Globus pallidus (tissue), 1 donor: ENCODE results near the gene AP1B1.

ENCODE experiments used
- DNase-seq: peaks from one replicate; pipeline ENCODE4 v3.0.0-alpha.2; 2015; ENCODE audit warnings: low spot score

AP1B1 gene

DNA sequence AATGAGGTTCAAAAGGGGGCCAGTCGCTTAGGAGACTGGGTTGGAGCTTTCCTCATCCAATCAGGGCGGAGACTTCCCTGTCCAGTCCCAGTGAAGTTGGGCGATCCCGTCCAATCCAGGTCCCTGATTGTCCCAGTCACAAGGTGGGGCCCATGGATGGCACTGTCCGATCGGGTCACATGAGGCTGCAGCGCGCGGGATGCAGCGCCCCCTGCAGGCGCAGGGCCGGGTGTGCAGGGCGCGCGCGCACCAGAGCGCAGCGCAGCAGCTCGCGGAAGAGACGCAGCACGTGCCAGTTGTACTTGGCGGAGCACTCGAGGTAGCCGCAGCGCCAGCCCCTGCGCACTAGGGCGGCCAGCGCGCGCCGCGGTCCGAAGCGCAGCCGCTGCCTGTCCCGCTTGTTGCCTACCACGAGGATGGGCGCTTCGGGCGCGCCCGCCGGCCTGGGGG, 75.2 kb downstream of the AP1B1 start:
- peak; percentile 38 for DNase-seq

- no peak for DNase-seq
These were observed 75.9 kb downstream of the AP1B1 start for GRCh38 chr22:29312218-29313125.

GRCh38 chr22:29311464-29312217, 76.7 kb downstream of the AP1B1 start:
- DNase-seq, result no peak

- DNase-seq, result peak; percentile 93
These were observed 77.5 kb downstream of the AP1B1 start for GRCh38 chr22:29310863-29311339.

- DNase-seq, result no peak
These were observed 78.1 kb downstream of the AP1B1 start for GRCh38 chr22:29310065-29310862.

GRCh38 chr22:29309332-29310064, 78.9 kb downstream of the AP1B1 start:
- DNase-seq, result no peak

DNA sequence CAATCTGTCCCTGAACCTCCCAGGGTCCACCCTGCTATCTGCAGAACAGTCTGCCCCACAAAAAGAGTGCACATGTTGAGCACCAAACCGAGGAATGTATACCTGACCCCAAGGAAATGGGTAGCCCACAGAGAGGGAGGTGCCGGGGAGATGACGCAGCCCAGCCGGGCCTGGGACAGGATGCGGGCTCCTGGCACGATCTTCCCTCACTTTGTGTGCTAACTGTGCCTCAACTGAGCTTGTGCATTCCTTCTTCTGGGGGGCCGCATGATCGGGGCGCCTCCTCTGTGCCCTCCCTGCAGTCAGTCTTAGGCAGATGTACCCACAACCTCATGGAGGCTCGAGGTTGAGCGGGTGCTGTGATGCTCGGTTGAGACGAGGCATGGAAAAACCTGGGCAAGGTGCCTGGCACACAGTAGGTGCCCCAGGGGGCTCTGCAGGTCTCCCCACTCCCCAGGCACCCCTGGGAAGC, 79.5 kb downstream of the AP1B1 start:
- no peak for DNase-seq

DNA sequence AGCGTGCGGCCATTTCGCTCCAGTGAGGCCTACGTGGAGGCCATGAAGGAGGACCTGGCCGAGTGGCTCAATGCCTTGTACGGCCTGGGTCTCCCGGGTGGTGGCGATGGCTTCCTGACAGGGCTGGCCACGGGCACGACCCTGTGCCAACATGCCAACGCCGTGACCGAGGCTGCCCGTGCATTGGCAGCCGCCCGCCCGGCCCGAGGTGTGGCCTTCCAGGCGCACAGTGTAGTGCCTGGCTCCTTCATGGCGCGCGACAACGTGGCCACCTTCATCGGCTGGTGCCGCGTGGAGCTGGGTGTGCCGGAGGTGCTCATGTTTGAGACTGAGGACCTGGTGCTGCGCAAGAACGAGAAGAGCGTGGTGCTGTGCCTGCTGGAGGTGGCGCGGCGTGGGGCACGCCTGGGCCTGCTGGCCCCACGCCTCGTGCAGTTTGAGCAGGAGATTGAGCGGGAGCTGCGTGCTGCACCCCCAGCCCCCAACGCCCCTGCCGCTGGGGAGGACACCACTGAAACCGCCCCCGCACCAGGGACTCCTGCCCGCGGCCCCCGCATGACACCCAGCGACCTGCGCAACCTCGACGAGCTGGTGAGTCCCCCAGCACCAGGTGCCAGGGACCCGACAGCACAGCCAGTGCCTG, 80.1 kb downstream of the AP1B1 start:
- no peak for DNase-seq

- no peak for DNase-seq
These were observed 80.7 kb downstream of the AP1B1 start for GRCh38 chr22:29307596-29308147.

DNA sequence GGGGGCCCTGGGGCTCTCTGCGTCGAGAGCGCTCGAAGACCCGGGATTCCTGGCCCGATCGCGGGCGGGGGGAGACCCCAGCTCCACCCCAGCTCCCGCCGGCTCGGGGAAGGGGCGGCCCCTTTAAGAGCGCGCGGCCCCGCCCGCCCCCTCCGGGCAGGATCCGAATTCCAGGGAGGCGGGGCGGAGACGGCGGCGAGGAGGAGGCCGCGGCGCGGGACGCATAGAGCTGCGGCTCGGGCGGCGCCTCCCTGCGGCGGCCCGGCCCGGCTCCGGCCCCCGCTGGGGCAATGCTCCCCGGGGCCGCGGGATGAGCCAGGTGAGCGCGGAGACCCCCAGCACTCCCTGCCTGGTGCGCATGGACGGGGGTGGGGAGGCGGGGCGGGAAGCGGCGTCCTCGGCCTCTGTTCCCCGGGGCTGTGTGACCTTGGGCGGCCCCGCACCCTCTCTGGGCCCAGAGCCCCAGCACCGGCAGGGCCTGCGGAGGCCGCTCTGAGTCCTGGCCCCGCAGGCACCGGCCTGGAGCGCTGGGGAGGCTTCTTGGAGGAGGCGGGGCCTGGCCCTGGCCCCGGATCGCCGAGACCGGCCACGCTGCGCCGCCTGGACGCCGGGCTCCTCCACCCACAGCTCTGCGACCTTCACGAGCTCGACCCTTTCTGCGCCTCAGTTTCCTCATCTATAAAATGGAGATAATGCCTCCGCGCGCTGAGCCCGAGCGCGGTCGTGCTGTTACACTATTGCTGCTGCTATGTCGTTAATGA, 81.4 kb downstream of the AP1B1 start:
- peak; percentile 59 for DNase-seq

DNA sequence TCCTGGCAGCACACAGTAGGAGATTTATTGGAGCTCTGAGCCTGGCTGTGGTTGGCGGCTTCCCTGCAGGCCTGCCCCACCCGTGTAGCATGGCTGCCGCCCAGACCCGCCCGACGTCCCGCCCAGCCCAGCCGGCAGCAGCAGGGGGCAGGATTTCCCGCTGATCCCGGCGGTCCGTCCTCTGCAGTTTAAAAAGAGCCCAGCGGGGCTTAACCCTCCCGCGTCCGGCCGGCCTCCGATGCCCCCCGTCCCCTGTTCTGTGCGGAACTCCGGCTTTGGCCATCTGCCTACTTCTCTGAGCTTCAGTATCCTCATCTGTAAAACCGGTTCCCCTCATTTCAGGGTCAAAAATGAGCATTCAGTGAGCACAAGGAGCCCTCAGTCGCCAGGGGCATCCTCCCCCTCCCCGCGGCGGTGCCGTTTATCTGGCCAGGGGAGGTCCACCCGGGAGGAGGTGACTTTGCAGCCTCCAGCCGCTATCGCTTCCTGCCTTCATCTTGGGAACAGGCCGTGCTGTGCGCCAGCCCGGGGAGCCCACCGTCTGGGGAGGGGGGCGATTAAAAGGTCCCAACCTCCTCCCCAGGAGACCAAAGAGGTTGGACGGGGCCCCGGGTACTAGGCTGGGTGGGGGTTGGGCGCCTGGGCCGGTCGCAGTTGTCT, 82.1 kb downstream of the AP1B1 start, which contains the start of gene GAS2L1:
GAS2L1 (plus strand) TSS at position 476 of the 660 bp plus-strand sequence. CDS start 1,456 bp downstream, outside the sequence.
- peak; percentile 69 for DNase-seq

DNA sequence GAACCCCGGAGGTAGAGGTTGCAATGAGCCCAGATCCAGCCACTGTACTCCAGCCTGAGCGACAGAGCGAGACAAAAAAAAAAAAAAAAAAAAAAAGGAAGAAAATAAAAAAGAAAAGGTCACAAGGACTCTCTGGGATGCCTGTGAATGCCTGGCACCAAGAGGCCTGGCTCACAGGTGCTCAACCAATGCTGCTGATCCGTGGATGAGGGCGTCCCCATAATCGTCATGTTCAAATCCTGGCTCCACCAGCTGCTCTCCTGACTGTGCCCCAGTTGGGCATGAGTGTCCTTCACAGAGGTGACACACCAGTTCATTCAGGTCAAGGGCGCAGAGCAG, 82.6 kb downstream of the AP1B1 start:
- DNase-seq, result no peak

- no peak for DNase-seq
These were observed 85.5 kb downstream of the AP1B1 start for GRCh38 chr22:29302681-29303465.

- DNase-seq, result peak; percentile 46
These were observed 86.0 kb downstream of the AP1B1 start for GRCh38 chr22:29302402-29302680.

DNA sequence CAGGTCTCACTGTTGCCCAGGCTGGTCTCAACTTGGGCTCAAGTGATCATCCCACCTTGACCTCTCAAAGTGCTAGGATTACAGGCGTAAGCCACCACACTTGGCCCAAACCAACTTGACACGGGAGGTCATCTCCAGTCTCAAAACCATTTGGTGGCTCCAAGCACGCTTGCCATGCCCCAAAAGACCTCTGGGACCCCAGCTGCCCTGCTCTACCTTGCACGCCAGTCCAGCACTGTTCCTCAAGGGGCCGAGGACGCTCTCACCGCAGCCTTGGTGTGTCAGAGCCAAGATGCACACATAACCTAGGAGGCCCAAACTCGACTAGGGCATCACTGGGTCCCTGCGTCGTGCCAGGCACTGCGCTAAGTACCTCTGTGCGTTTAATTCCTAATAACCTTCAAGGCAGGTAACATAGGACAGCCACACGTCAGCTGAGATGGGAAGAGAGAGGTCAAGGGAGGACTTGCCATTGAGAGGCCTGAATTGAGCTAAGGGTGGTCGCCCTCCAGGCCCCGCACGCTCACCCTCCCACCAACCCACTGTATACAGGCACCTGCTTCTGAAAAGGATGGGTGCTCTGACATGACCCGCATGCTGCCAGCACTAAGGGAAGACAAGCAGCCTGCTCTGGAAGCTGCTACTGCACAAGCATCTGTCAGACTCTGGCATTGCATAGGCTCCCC, 86.5 kb downstream of the AP1B1 start:
- no peak for DNase-seq

GRCh38 chr22:29300807-29301601, 87.4 kb downstream of the AP1B1 start:
- DNase-seq, result no peak

GRCh38 chr22:29300467-29300806, 87.9 kb downstream of the AP1B1 start:
- no peak for DNase-seq
